ENCODE measurements around the gene RAB11FIP5. TPM values are rescaled to one million over a fixed set of nuclear protein-coding genes. Genes with fewer than 3 reads are reported as not detected.

The RAB11FIP5 gene
- total RNA-seq, 1 experiment from 2014 or later = 7.9 TPM

GRCh38 chr2:73088211-73088610 lies 24.5 kb downstream of the RAB11FIP5 start:
- DNase-seq (ENCODE audit: low spot score) = no peak

GRCh38 chr2:73087311-73087710 lies 25.4 kb downstream of the RAB11FIP5 start:
- DNase-seq (ENCODE audit: low spot score) = no peak

GRCh38 chr2:73085691-73086090 lies 27.1 kb downstream of the RAB11FIP5 start:
- peak; percentile 46 for DNase-seq (ENCODE audit: low spot score)

- no peak for DNase-seq (ENCODE audit: low spot score)
These were observed 27.8 kb downstream of the RAB11FIP5 start for GRCh38 chr2:73084971-73085370.

- DNase-seq (ENCODE audit: low spot score) = no peak
These were observed 28.6 kb downstream of the RAB11FIP5 start for GRCh38 chr2:73083886-73084800.

- DNase-seq (ENCODE audit: low spot score) = no peak
These were observed 30.0 kb downstream of the RAB11FIP5 start for GRCh38 chr2:73082523-73083410.

- DNase-seq (ENCODE audit: low spot score) = no peak
These were observed 31.5 kb downstream of the RAB11FIP5 start for GRCh38 chr2:73081181-73081671.

GRCh38 chr2:73080321-73081131 lies 32.2 kb downstream of the RAB11FIP5 start:
- DNase-seq (ENCODE audit: low spot score) = no peak

GRCh38 chr2:73079636-73080035 lies 33.1 kb downstream of the RAB11FIP5 start:
- no peak for DNase-seq (ENCODE audit: low spot score)

- DNase-seq (ENCODE audit: low spot score) = no peak
These were observed 34.0 kb downstream of the RAB11FIP5 start for GRCh38 chr2:73078457-73079411.

- no peak for DNase-seq (ENCODE audit: low spot score)
These were observed 35.3 kb downstream of the RAB11FIP5 start for GRCh38 chr2:73077424-73077795.

- DNase-seq (ENCODE audit: low spot score) = no peak
These were observed 35.9 kb downstream of the RAB11FIP5 start for GRCh38 chr2:73076701-73077423.

GRCh38 chr2:73075477-73076373 lies 37.0 kb downstream of the RAB11FIP5 start:
- DNase-seq (ENCODE audit: low spot score) = no peak

GRCh38 chr2:73074110-73075069 lies 38.4 kb downstream of the RAB11FIP5 start:
- DNase-seq (ENCODE audit: low spot score) = no peak

GRCh38 chr2:73072416-73072815 lies 40.3 kb downstream of the RAB11FIP5 start:
- DNase-seq (ENCODE audit: low spot score) = no peak

- no peak for DNase-seq (ENCODE audit: low spot score)
These were observed 40.7 kb downstream of the RAB11FIP5 start for GRCh38 chr2:73072129-73072395.

- DNase-seq (ENCODE audit: low spot score) = peak; percentile 92
These were observed 41.2 kb downstream of the RAB11FIP5 start, which contains the start of gene SFXN5 for GRCh38 chr2:73071360-73072128. TSS of gene SFXN5 (minus strand) at chr2:73071712. CDS start at chr2:73071705, 7 bp downstream.

Measured in H4 (cell line).